Measurements from ENCODE around the gene ORM2. TPM values are rescaled to one million over a fixed set of nuclear protein-coding genes. Genes with fewer than 3 reads are reported as not detected.

The ORM2 gene
- polyA plus RNA-seq, 1 donor = 0.37 TPM

GRCh38 chr9:114294664-114295063 is 35.0 kb upstream of the ORM2 start:
- no peak for DNase-seq

DNA sequence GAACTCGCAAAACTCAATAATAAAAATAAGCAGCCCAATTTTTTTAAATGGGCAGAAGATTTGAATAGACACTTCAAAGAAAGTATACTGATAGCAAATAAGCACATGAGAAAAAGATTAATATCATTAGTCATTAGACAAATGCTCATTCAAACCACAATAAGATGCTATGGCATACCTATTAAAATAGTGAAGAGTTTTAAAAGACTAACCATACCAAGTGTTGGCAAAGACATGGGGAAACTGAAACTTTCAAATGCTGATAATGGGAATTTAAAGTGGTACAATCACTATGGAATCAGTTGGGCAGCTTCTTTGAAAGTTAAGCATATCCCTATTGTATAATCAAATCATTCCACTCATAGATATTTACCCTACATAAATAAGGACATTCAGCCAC is 33.3 kb upstream of the ORM2 start:
- DNase-seq = no peak

- no peak for DNase-seq
These were observed 30.1 kb upstream of the ORM2 start for GRCh38 chr9:114299286-114300152.

GRCh38 chr9:114300153-114300845 is 29.4 kb upstream of the ORM2 start:
- no peak for DNase-seq

DNA sequence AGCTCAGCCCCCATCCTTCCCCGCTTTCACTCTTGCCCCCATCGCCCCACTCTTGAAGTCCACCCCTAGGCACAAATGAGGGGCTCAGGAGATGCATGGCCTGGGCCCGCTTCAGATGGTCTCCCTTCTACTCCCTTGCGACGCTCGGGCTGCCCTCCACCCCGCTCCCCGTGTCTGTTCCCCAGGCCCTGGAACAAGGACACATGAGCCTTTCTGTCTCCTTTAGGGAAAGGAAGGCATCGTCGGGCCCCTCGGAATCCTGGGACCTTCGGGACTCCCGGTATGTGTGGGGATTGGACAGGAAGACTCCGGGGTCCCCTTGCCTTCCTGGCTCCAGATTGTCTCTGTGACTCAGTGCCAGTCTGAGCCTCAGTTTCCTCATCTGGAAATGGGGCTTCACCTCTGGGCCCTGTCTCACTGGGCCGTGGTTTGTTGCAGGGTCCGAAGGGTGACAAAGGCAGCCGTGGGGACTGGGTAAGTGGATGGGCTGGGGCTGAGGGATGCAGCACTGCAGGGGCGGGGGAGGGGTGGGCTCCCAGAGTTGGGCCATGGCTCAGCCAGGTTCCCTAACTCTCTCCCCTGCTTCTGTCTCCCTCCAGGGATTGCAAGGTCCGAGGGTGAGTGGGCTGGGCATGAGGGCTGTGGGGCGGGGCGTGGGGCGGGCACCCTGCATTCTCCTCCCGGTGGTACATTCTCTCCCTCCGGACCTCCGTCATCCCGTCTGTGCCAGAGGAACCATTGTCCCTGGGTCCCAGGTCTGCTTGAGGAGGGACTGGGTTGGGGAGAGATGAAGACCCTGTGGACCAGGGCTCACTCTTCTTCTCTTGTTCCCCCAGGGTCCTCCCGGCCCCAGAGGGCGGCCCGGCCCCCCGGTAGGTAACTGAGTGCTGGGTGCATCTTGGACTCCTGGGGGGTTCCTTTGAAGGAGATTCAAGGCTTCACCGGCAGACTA is 28.5 kb upstream of the ORM2 start:
- DNase-seq = no peak

DNA sequence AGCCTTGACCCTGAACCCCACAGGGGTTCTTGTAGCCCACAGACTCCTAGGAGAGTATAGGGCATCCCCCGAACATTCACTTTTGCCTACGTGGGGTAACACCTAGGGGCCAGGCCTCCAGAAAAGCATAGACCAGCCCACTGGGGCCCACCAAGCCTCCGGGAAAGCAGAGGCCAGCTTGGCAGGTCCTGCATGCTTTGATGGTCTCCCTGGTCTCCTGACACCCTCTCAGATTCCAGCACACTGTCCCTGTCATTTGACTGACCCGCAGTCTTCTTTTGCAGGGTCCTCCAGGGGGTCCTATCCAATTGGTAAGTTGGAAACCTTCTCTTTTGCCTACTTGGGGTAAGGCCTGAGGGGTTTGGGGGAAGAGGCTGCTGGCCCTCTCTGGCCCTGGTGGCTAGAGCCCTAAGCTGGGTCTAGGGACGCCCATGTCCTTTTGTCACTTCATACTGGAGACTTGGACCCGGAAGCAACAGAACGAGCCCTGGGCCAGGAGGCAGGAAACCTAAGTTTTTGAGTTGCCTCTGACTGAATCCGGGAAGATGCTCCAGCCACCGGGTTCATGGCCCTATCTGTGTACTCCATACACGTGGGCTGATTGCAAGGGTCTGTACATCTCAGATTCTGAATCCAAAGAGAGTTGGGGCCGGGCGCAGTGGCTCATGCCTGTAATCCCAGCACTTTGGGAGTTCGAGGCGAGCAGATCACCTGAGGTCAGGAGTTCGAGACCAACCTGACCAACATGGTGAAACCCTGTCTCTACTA is 27.7 kb upstream of the ORM2 start:
- DNase-seq = no peak

GRCh38 chr9:114302727-114303126 is 26.9 kb upstream of the ORM2 start:
- no peak for DNase-seq

GRCh38 chr9:114303571-114303970 is 26.1 kb upstream of the ORM2 start:
- no peak for DNase-seq

DNA sequence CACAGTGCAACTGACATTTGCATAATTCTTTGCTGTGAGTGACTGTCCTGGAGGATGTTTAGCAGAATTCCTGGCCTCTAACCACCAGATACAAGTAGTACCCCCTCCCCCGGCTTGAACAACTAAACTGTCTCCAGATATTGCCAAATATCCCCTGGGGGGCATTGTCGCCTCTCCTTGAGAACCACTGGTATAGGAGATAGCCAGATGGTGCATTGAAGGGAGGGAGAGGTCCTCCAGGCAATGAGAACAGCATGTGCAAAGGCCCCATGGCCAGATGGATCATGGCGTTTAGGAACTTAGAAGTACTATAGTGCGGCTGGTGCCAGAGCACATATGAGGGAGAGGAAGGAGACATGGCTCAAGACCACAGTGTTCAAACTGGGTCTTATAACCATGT is 25.7 kb upstream of the ORM2 start:
- no peak for DNase-seq

DNA sequence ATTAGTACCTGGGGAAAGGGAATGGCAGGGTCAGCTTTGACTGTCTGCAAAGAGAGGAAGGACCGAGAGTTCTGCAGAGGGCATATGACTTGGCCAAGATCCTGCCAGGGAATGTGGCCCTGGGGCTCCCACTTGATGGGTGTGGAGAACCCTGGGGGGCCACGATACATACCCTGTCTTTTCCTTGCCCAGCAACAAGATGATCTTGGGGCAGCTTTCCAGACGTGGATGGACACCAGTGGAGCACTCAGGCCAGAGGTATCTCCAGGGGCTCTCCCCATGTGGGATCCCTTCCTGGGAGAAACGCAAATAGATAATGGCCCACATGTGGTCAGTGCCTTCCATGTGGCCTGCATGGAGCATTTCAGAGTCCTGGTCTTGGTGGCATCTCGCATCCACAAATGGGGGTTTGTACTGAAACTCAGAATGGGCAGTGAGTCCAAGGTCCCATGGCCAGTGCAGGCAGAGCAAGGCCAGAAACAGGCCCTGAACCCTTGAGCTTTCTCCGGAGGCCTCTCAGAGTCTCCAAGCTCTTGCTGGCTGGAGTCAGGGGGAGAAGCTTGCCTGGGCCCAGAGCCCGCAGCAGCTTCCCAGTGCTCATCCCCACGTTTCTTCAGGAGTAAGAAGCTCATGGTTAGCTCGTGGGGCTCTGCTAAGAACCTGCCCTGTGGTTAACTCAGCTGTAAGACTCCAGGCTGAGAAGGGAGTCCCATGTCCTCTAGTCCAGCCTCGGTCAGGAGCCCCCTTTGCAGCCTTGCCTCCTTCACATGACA is 25.1 kb upstream of the ORM2 start:
- DNase-seq = no peak

GRCh38 chr9:114307899-114308267 is 21.8 kb upstream of the ORM2 start:
- DNase-seq = no peak

DNA sequence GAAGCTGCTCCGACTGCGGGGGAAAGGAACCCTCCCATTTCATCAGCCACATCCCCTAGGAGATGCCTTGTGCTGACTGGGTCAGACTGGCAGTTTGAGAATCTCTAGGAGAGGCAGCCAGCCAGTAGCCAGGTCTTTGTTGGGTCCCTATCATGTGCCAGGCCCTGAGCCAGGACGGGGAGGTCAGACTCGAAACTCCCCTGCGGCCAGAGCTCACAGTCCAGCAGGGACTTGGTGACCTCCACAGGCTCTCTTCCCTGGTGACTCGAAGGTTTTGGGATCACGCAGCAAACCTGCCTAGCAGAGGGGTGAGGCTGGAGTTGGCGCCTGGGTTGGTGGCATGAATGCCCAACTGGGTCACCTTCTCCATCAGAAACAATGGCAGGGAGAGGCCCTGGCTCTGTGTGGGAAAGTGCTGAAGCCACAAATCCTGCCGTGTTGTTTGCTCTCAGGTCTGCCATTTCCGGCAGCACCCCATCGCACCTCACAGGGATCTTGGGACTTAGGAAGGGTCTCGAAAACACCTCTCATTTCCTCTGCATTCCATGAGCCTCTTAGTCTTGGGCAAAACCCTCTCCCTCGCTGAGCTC is 21.2 kb upstream of the ORM2 start:
- no peak for DNase-seq

DNA sequence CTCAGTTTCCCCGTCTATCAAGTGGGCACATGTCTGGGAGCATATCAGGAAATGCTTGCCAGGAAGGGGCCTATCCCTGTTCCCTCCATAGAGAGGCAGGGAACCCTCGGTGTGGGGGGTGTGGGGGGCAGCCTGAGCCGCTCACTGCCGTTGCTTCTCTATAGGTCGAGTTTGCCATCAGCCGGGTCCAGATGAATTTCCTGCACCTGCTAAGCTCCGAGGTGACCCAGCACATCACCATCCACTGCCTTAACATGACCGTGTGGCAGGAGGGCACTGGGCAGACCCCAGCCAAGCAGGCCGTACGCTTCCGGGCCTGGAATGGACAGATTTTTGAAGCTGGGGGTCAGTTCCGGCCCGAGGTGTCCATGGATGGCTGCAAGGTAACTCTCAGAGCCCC is 20.6 kb upstream of the ORM2 start:
- DNase-seq = no peak

- DNase-seq = no peak
These were observed 18.9 kb upstream of the ORM2 start for GRCh38 chr9:114310471-114311450.

GRCh38 chr9:114311571-114312512 is 17.8 kb upstream of the ORM2 start:
- no peak for DNase-seq

- DNase-seq = no peak
These were observed 17.2 kb upstream of the ORM2 start for GRCh38 chr9:114312513-114312875.

- DNase-seq = no peak
These were observed 16.5 kb upstream of the ORM2 start for GRCh38 chr9:114313186-114313585.

- DNase-seq = no peak
These were observed 15.3 kb upstream of the ORM2 start for GRCh38 chr9:114314256-114314867.
